Measurements from ENCODE around the gene KREMEN2.

KREMEN2 gene

DNA sequence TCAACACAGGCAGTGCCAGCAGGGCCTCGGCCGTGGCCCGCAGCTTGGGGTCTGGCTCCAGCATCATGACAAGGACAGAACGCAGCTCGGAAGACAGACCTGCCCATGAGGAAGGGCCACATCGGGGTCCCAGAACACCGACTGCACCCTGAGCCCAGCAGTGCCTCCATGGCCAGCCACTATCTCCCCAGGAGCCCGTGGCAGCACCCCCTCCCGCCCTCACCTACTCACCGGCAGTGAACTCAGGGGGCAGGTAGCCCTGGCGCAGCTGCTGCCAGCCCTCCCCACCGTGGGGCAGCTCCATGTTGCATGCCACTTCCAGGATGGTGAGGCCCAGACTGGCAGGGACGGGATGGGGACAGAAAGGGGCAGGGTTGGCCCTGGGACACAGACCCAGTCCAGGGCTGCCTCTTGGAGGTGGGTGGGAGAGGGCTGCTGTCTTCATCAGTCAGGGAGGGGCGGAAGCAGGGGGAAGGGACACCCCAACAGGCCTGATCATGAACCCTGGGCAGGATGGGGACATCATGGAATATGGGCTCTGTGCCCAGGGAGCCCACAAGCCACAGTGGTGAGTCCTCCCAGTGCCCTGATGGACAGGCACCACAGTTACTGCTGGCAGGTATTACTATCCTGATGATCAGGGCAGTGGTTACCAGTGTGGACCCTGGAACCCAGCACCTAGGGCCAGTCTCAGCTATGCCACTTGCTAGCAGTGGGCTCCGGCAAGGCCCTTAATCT, 10.4 kb downstream of the KREMEN2 start:
- no peaks in the 10 kb centered on the region for H3K36me3 Mint-ChIP-seq
- peaks cover 5% of the 10 kb centered on the region for H3K4me1 Mint-ChIP-seq
- DNase-seq (ENCODE audit: low spot score in 2 of 2) (no peak), ATAC-seq (ENCODE audit: low read depth) (no peak)
- H3K9me3 Mint-ChIP-seq = no peaks in the 10 kb centered on the region
- H3K27me3 Mint-ChIP-seq = peaks cover 10% of the 10 kb centered on the region
- no peak overlapping the region for H3K27ac Mint-ChIP-seq
- no peak overlapping the region for H3K4me3 Mint-ChIP-seq

DNA sequence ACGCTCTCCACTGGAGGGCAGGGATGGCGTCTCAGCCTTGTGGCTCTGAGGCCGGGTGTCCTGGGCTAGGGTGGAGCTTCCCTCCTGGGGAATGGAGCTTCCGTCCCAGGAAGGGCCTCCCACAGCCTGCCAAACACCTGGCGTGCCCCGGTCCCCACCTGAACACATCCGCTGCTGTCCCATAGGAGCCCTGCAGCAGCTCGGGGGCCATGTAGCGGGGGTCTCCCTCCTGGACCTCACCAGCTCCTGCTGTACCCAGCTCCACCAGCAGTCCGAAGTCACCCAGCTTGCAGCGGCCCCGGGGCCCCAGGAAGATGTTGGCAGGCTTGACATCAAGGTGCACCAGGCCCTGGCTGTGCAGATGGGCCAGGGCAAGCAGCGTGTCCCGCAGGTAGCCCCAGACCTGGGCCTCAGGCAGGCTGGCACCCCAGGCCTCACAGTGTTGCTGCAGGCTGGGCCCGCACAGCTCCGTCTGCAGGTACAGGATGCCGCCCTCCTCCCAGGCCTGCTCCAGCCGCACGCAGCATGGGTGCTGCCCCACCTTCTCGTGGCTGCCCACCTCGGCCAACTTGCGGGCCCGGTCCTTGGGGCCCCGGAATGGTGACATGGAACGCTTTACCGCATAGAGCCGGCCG, 11.2 kb downstream of the KREMEN2 start:
- H3K9me3 Mint-ChIP-seq = no peaks in the 10 kb centered on the region
- H3K27me3 Mint-ChIP-seq = peaks cover 10% of the 10 kb centered on the region
- no peak overlapping the region for H3K4me3 Mint-ChIP-seq
- H3K36me3 Mint-ChIP-seq = no peaks in the 10 kb centered on the region
- no peak for DNase-seq (ENCODE audit: low spot score in 2 of 2)
- no peak for ATAC-seq (ENCODE audit: low read depth)
- peaks cover 5% of the 10 kb centered on the region for H3K4me1 Mint-ChIP-seq
- no peak overlapping the region for H3K27ac Mint-ChIP-seq

DNA sequence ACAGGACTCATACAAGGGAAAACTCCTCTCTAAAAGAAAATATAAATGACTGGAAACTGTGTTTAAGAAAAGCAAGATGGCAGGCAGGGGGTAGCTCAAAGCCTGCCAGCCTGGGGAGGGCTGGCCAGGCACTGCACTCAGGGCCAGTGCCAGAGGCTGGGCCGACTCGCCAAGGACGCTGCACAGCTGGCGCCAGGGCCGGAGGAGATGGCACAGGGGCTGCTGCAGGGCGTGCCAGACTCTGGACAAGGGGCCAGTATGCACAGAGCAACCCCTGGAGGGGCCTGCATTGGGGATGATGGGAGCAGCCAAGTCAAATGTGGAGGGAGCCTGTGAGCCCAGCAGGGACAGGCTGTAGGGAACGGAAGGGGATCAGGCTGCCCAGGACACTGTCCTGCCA, 12.1 kb downstream of the KREMEN2 start:
- no peak for DNase-seq (ENCODE audit: low spot score in 2 of 2)
- Mint-ChIP-seq H3K4me3 (no peak overlapping the region), H3K27me3 (peaks cover 5% of the 10 kb centered on the region)

DNA sequence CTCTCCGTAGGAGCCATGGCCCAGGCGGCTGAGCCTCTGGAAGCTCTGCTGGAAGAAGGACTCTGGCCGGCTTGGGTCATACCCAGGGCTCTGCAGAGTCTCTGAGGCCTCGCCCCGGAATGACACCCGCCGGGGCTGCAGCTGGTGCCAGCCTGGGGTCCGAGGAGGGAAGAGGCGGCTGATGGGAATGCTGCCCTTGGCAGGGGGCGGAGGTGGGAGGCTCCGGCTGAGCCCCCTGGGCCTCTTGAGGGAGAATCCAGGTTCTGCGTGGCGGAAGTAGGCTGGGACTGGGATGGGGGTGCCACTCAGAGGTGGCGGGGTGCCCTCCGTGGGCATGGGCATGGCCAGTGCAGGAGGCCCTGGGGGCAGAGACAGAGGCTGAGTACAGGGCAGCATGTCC, 12.6 kb downstream of the KREMEN2 start:
- Mint-ChIP-seq H3K9me3 (no peaks in the 10 kb centered on the region), H3K4me1 (peaks cover under 1% of the 10 kb centered on the region), H3K27ac (no peak overlapping the region), H3K27me3 (peaks cover 4% of the 10 kb centered on the region), H3K36me3 (no peaks in the 10 kb centered on the region), H3K4me3 (no peak overlapping the region)
- no peak for ATAC-seq (ENCODE audit: low read depth)
- DNase-seq (ENCODE audit: low spot score in 2 of 2) = no peak

More for the DNA sequence above, 12.1 kb downstream of the KREMEN2 start:
- no peak for ATAC-seq (ENCODE audit: low read depth)
- no peaks in the 10 kb centered on the region for H3K9me3 Mint-ChIP-seq
- H3K4me1 Mint-ChIP-seq = peaks cover under 1% of the 10 kb centered on the region
- H3K27ac Mint-ChIP-seq = no peak overlapping the region
- no peaks in the 10 kb centered on the region for H3K36me3 Mint-ChIP-seq

DNA sequence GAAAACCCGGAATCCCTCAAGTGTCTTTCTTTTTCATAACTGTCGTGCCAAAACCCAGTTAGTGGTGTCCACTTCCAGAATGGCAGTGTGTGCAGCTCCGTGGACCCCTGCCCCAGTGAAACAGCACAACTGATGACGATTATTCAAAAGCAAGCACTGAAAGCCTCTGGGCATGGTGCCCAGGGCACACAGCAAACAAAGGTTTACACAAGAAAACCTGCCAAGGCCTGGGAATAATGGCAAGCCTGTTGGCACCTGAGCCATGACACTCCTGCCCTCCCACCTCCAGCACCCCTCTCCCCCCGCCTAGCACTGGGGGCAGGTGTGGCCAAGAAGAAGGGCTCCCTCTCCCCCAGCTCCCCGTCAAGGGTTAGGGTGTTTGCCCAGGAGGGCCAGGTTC, 13.4 kb downstream of the KREMEN2 start:
- Mint-ChIP-seq H3K36me3 (no peaks in the 10 kb centered on the region), H3K4me1 (peaks cover 4% of the 10 kb centered on the region), H3K4me3 (no peak overlapping the region), H3K9me3 (no peaks in the 10 kb centered on the region), H3K27me3 (no peaks in the 10 kb centered on the region), H3K27ac (no peak overlapping the region)
- no peak for ATAC-seq (ENCODE audit: low read depth)
- no peak for DNase-seq (ENCODE audit: low spot score in 2 of 2)

DNA sequence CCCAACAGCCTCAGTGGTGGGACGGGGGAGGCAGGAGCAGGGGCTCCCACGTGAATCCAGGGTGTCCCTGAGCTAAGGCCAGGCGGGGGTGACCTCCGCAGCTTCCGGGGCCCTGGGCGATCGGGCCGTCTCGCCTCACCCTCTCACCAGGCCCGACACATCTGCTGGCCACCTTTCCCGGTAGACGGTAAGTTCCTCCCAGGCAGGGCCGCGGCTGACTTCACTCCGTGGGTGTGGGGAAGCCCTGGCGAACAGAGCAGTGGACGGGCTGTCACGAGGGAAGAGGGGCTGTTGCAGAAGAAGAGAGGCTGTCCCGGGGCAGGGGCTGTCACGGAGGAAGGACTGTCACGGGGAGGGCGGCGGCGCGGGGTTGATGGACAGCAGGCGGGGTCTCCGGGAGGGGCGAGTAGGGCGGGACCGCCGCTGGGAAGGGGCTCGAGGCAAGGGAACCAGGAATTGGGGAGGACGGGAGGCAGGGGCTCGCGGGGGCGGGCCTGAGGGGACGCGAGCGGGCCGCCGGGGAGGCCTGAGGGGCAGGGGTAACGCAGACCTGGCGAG, 15.7 kb downstream of the KREMEN2 start:
- ATAC-seq (ENCODE audit: low read depth) (no peak), DNase-seq (ENCODE audit: low spot score in 2 of 2) (no peak)
- Mint-ChIP-seq H3K27me3 (no peaks in the 10 kb centered on the region), H3K4me3 (peak overlapping the region; percentile 83), H3K36me3 (no peaks in the 10 kb centered on the region), H3K9me3 (no peaks in the 10 kb centered on the region), H3K4me1 (peaks cover 8% of the 10 kb centered on the region), H3K27ac (peak overlapping the region; percentile 81)

DNA sequence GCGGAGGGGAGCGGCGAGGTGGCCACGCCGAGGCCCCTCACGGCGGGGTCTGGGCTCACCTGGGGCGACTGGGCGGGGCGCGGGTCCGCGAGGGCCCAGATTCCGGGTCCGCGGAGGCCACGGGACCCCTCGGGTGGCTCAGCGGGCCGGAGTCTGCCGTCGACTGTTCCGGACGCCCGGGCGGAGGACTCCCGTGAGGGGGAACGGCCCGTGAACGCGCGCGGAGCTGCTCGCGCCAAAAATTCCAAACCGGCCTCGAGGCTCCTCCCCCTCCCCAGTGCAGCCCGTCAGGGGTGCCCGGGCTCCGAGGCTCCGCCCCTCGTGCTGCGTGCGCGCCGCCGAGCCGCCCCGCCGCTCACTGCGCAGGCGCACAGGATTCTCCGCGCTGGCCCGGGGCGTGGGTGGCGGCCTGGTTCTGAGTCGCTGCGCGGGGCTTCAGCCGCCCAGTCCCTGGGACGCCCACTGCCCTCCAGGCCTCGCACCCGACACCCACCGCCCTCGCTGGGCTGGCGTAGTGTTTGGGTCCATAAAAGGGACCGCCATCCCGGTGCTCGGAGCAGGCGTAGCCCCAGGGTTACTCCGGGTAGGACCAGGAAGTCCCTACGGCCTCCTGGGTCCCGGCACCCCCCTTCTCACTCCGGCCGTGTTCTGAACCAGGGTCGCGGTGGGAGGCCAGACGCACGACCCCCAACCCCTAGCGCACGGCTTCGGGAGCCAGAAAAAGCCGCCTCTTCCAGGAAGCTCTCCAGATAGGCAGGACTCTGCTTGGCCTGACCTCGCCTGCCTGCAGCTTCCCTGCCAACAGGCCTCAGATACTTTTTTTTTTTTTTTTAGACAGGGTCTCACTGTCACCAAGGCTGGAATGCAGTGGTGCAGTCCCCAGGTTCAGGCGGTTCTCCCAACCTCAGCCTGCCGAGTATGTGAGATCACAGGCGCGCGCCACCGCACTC, 16.4 kb downstream of the KREMEN2 start, which contains the start of gene PKMYT1:
TSS of gene PKMYT1 (minus strand) at position 220 of the 950 bp plus-strand sequence. CDS start 789 bp downstream, outside the sequence.
- Mint-ChIP-seq H3K9me3 (no peaks in the 10 kb centered on the region), H3K4me3 (peak within 1 kb of the TSS; percentile 83), H3K27me3 (no peaks in the 10 kb centered on the region), H3K36me3 (no peaks in the 10 kb centered on the region), H3K27ac (peak within 1 kb of the TSS; percentile 81), H3K4me1 (peaks cover 8% of the 10 kb centered on the region)
- DNase-seq (ENCODE audit: low spot score in 2 of 2) (peak; percentile 96 to 97), ATAC-seq (ENCODE audit: low read depth) (peak; percentile 91)

DNA sequence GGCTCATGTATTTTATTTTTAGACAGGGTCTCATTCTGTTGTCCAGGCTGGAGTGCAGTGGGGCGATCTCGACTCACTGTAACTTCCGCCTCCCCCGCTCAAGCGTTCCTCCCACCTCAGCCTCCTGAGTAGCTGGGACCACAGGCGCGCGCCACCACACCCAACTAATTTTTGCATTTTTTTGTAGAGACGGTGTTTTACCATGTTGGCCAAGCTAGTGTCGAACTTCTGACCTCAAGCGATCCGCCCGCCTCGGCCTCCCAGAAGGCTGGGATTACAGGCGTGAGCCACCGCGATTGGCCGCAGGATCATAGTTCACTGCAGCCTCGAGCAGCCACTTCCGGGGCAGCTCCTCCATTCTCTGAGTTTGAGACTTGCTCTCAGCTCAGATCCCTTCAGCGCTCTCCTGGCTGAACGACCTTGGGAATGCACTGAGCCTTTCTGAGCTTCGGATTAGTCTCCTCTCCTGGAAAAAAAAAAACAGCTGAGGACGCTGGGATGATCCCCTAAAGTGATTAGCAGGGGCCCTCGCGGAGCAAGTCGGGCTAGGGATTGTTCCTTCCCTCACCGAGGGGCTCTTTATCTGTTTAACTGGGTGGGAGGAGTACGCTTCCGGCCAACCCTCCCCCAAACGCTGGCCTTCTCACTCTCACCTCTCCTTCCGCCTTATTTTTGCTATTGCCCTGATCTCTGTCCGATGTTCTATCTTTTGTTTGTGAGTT, 17.3 kb downstream of the KREMEN2 start:
- no peak for ATAC-seq (ENCODE audit: low read depth)
- no peak for DNase-seq (ENCODE audit: low spot score in 2 of 2)
- Mint-ChIP-seq H3K36me3 (no peaks in the 10 kb centered on the region), H3K27me3 (peaks cover under 1% of the 10 kb centered on the region), H3K4me1 (peaks cover 8% of the 10 kb centered on the region), H3K9me3 (no peaks in the 10 kb centered on the region), H3K4me3 (peak overlapping the region; percentile 76), H3K27ac (peak overlapping the region; percentile 37)

DNA sequence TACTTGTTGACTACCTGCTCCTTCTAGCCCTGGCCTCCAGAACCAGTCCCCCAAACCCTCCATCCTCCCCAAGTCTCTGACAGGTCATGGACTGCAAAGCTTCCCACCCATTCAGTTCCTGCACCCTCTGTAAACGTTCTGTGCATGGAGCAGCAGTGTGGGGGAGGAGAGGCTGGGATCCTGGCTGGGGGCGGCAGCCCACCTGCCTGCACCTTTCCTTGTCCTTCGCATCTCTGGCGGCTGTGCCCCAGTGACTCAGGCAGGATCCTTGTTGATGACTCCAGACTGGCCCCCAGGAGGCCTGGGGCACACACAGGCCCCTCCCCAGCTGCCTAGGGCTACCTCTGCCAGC, 17.8 kb downstream of the KREMEN2 start:
- Mint-ChIP-seq H3K4me3 (peak overlapping the region; percentile 76), H3K4me1 (peaks cover 8% of the 10 kb centered on the region), H3K27ac (peak overlapping the region; percentile 37)

DNA sequence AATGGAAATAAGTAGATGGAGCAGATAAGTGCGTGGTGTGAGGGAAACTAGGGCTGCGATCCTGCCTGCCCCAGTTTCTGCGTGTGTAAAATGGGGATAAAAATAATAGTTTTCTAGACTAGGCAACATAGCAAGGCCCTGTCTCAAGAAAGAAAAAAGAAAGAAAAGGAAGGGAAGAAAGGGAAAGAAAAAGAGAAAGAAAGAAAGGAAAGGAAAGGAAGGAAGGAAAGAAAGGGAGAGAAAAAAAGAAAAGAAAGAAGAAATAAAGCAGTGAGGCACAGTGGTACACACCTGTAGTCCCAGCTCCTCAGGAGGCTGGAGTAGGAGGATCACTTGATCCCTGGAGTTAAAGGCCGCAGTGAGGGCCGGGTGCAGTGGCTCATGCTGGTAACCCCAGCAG, 18.3 kb downstream of the KREMEN2 start:
- no peak for DNase-seq (ENCODE audit: low spot score in 2 of 2)
- peak overlapping the region; percentile 46 for H3K4me3 Mint-ChIP-seq
- no peak for ATAC-seq (ENCODE audit: low read depth)
- peaks cover 8% of the 10 kb centered on the region for H3K4me1 Mint-ChIP-seq
- H3K27ac Mint-ChIP-seq = no peak overlapping the region
- H3K27me3 Mint-ChIP-seq = peaks cover 5% of the 10 kb centered on the region
- H3K36me3 Mint-ChIP-seq = no peaks in the 10 kb centered on the region
- H3K9me3 Mint-ChIP-seq = no peaks in the 10 kb centered on the region

More for the DNA sequence above, 17.8 kb downstream of the KREMEN2 start:
- peaks cover 5% of the 10 kb centered on the region for H3K27me3 Mint-ChIP-seq
- H3K36me3 Mint-ChIP-seq = no peaks in the 10 kb centered on the region
- no peak for ATAC-seq (ENCODE audit: low read depth)
- H3K9me3 Mint-ChIP-seq = no peaks in the 10 kb centered on the region
- no peak for DNase-seq (ENCODE audit: low spot score in 2 of 2)

DNA sequence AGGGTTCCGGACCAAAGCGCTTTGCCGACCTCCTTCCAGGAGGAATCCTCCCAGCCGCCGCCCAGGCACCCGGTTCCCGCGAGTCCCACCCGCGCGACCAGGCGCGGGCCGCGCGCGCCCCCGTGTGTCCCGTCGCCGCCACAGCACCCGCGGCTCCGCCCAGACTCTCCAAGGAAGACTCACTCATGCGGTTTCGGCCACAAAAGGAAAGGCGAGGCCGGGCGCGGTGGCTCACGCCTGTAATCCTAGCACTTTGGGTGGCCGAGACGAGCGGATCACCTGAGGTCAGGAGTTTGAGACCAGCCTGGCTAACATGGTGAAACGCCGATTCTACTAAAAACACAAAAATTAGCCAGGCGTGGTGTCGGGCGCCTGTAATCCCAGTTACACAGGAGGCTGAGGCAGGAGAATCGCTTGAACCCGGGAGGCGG, 19.6 kb downstream of the KREMEN2 start:
- H3K36me3 Mint-ChIP-seq = no peaks in the 10 kb centered on the region
- H3K9me3 Mint-ChIP-seq = no peaks in the 10 kb centered on the region
- H3K27me3 Mint-ChIP-seq = peaks cover 5% of the 10 kb centered on the region
- peak overlapping the region; percentile 53 for H3K4me3 Mint-ChIP-seq
- H3K4me1 Mint-ChIP-seq = peaks cover 8% of the 10 kb centered on the region
- no peak overlapping the region for H3K27ac Mint-ChIP-seq
- peak; percentile 37 for ATAC-seq (ENCODE audit: low read depth)
- DNase-seq (ENCODE audit: low spot score in 2 of 2) = peak in 1 of 2 donors; percentile 62

DNA sequence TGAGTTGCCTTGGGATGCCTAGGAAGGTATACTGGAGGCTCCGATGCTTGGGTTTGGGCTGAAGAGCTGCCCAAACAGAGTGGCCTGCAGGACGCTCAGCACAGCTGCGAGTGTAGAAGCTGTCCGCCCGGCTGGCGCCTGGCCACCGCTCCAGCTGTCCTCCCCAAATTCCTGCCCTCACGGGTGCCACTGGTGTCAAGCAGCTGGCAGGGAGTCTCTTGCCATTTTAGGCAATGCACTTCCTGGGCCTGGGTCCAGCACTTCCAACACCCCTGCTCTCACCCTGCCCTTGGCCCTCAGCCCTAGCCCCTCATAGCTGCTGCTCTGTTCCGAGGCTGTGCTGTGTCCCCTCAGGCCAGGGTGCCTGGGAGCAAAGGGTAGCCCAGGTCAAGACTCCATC, 21.4 kb downstream of the KREMEN2 start:
- DNase-seq (ENCODE audit: low spot score in 2 of 2) (no peak), ATAC-seq (ENCODE audit: low read depth) (no peak)
- Mint-ChIP-seq H3K4me1 (peaks cover 8% of the 10 kb centered on the region), H3K27ac (no peak overlapping the region), H3K4me3 (no peak overlapping the region), H3K36me3 (no peaks in the 10 kb centered on the region), H3K27me3 (peaks cover 7% of the 10 kb centered on the region), H3K9me3 (no peaks in the 10 kb centered on the region)

DNA sequence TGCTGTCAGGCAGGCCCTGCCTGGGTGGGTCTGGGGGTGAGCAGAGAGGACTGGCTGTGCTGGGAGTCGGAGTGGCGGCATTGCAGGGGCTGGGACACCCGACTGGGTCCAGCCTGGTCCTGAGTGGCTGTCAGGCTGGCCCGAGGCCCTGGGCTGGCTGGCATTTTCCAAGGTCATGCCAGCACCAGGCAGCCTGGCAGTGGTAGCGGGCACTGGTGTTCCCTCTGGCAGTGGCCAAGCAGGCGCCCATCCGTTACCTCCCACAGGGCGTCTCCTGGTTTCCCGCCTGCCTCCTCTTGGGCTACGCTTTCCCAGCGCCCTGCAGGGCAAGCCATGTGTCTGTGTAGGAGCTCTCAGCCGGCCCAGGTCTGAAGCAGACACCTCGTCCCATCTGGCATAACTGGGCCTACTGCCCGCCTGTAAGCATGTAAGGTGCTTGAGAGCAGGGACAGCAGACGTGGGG, 21.8 kb downstream of the KREMEN2 start:
- no peak for ATAC-seq (ENCODE audit: low read depth)
- no peaks in the 10 kb centered on the region for H3K36me3 Mint-ChIP-seq

More for the DNA sequence above, 21.8 kb downstream of the KREMEN2 start:
- Mint-ChIP-seq H3K4me3 (no peak overlapping the region), H3K4me1 (peaks cover 8% of the 10 kb centered on the region), H3K9me3 (no peaks in the 10 kb centered on the region), H3K27ac (no peak overlapping the region), H3K27me3 (peaks cover 7% of the 10 kb centered on the region)
- no peak for DNase-seq (ENCODE audit: low spot score in 2 of 2)

Data from memory B cell (primary cell).